H9 (cell line): ENCODE data around the gene UFSP1. TPM values are rescaled to one million over a fixed set of nuclear protein-coding genes. Genes with fewer than 3 reads are reported as not detected.
A peak's percentile ranks its signal among the peaks of the same experiment; 100 is the strongest.

ENCODE experiments used
- DNase-seq: peaks from one replicate; pipeline ENCODE4 v3.0.0-alpha.2; 2017
- H2AFZ ChIP-seq: one replicate; pipeline ENCODE4 v1.6.1; 2013; ENCODE audit warnings: mild to moderate bottlenecking, low read length, control low read depth, moderate library complexity
- H2AK5ac ChIP-seq: 2 replicates; pipeline ENCODE4 v1.6.1; 2013; ENCODE audit warnings: low read length, control low read depth, mixed read lengths; ENCODE audit not compliant: insufficient read length
- H2BK120ac ChIP-seq: one replicate; pipeline ENCODE4 v1.6.1; 2013; ENCODE audit warnings: low read depth, mild to moderate bottlenecking, low read length, control low read depth, inconsistent platforms; ENCODE audit not compliant: poor library complexity, severe bottlenecking
- H2BK12ac ChIP-seq: 2 replicates; pipeline ENCODE4 v1.6.1; 2013; ENCODE audit warnings: low read length, control low read depth, mixed read lengths, low read depth; ENCODE audit not compliant: insufficient read length
- H2BK15ac ChIP-seq: 2 replicates; pipeline ENCODE4 v1.6.1; 2013; ENCODE audit warnings: low read depth, low read length, control low read depth
- H2BK20ac ChIP-seq: one replicate; pipeline ENCODE4 v1.6.1; 2013; ENCODE audit warnings: low read depth, mild to moderate bottlenecking, low read length, control low read depth, inconsistent platforms; ENCODE audit not compliant: poor library complexity, severe bottlenecking
- H2BK5ac ChIP-seq: 2 replicates; pipeline ENCODE4 v1.6.1; 2013; ENCODE audit warnings: low read length, control low read depth, mixed read lengths; ENCODE audit not compliant: insufficient read length
- H3K14ac ChIP-seq: 2 replicates; pipeline ENCODE4 v1.6.1; 2013; ENCODE audit warnings: low read length, control low read depth; ENCODE audit not compliant: insufficient read depth
- H3K18ac ChIP-seq: 2 replicates; pipeline ENCODE4 v1.6.1; 2013; ENCODE audit warnings: low read depth, mild to moderate bottlenecking, mixed read lengths, low read length, control low read depth; ENCODE audit not compliant: insufficient read length
- H3K23ac ChIP-seq: 2 replicates; pipeline ENCODE4 v1.6.1; 2013; ENCODE audit warnings: low read length, control low read depth, mixed read lengths, low read depth; ENCODE audit not compliant: insufficient read length
- H3K23me2 ChIP-seq: 2 replicates; pipeline ENCODE4 v1.6.1; 2013; ENCODE audit warnings: low read depth, mild to moderate bottlenecking, mixed read lengths, low read length, control low read depth; ENCODE audit not compliant: insufficient read length, poor library complexity, severe bottlenecking
- H3K27ac ChIP-seq: 2 replicates; pipeline ENCODE4 v1.5.1; 2013; ENCODE audit warnings: low read length, control low read depth, mixed read lengths, low read depth; ENCODE audit not compliant: insufficient read length
- H3K27me3 ChIP-seq: 2 replicates; pipeline ENCODE4 v1.6.1; 2013; ENCODE audit warnings: low read length, control low read depth, inconsistent platforms; ENCODE audit not compliant: insufficient read depth
- H3K4ac ChIP-seq: 2 replicates; pipeline ENCODE4 v1.6.1; 2013; ENCODE audit warnings: low read depth, mild to moderate bottlenecking, control low read depth, inconsistent platforms, low read length, moderate library complexity
- H3K4me1 ChIP-seq: 2 replicates; pipeline ENCODE4 v1.6.1; 2013; ENCODE audit warnings: low read length, control low read depth, inconsistent platforms; ENCODE audit not compliant: insufficient read depth
- H3K4me2 ChIP-seq: 2 replicates; pipeline ENCODE4 v1.6.1; 2013; ENCODE audit warnings: low read length, control low read depth, mixed read lengths; ENCODE audit not compliant: insufficient read length, insufficient read depth
- H3K56ac ChIP-seq: 2 replicates; pipeline ENCODE4 v1.6.1; 2013; ENCODE audit warnings: low read depth, mild to moderate bottlenecking, mixed read lengths, low read length, control low read depth; ENCODE audit not compliant: insufficient read length
- H3K79me1 ChIP-seq: 2 replicates; pipeline ENCODE4 v1.6.1; 2013; ENCODE audit warnings: low read depth, mild to moderate bottlenecking, moderate library complexity, low read length, control low read depth, inconsistent platforms; ENCODE audit not compliant: insufficient read depth, poor library complexity, severe bottlenecking
- H3K79me2 ChIP-seq: 2 replicates; pipeline ENCODE4 v1.6.1; 2013; ENCODE audit warnings: low read length, control low read depth, inconsistent platforms; ENCODE audit not compliant: insufficient read depth
- H3K9ac ChIP-seq: 2 replicates; pipeline ENCODE4 v1.6.1; 2013; ENCODE audit warnings: low read length, control low read depth, mixed read lengths; ENCODE audit not compliant: insufficient read length; ENCODE audit errors: extremely low read depth
- H3K9me3 ChIP-seq: one replicate; pipeline ENCODE4 v1.6.1; 2013; ENCODE audit warnings: low read depth, low read length, inconsistent platforms; ENCODE audit not compliant: control insufficient read depth
- H3T11ph ChIP-seq: one replicate; pipeline ENCODE4 v1.6.1; 2013; ENCODE audit warnings: mild to moderate bottlenecking, low read length, control low read depth, inconsistent platforms
- H4K20me1 ChIP-seq: one replicate; pipeline ENCODE4 v1.6.1; 2013; ENCODE audit not compliant: control insufficient read depth, insufficient read length, insufficient read depth
- H4K5ac ChIP-seq: 2 replicates; pipeline ENCODE4 v1.6.1; 2013; ENCODE audit warnings: low read depth, mild to moderate bottlenecking, mixed read lengths, low read length, control low read depth; ENCODE audit not compliant: insufficient read length
- H4K8ac ChIP-seq: replicated peaks from 2 replicates; pipeline ENCODE4 v1.6.1; 2013; ENCODE audit warnings: low read length, control low read depth, mixed read lengths, low read depth; ENCODE audit not compliant: insufficient read length
- H4K91ac ChIP-seq: 2 replicates; pipeline ENCODE4 v1.6.1; 2013; ENCODE audit warnings: low read depth, mild to moderate bottlenecking, moderate library complexity, mixed read lengths, low read length, control low read depth; ENCODE audit not compliant: insufficient read length
- H3K27ac Mint-ChIP-seq, 3 experiments: 2 replicates in 2 of 3; 3 replicates in 1 of 3; pipeline ENCODE4 v1.8.0; 2020 to 2021; ENCODE audit warnings: mixed read lengths in 3 of 3, mild to moderate bottlenecking in 1 of 3, moderate library complexity in 1 of 3
- H3K27me3 Mint-ChIP-seq: 2 replicates; pipeline ENCODE4 v1.8.0; 2021; ENCODE audit warnings: low read depth, mild to moderate bottlenecking, moderate library complexity, mixed read lengths
- H3K36me3 Mint-ChIP-seq, 3 experiments: 2 replicates in 2 of 3; 3 replicates in 1 of 3; pipeline ENCODE4 v1.8.0; 2020 to 2021; ENCODE audit warnings: low read depth in 3 of 3, mixed read lengths in 3 of 3; ENCODE audit not compliant: insufficient read depth in 1 of 3
- H3K4me1 Mint-ChIP-seq, 2 experiments: 2 replicates each; pipeline ENCODE4 v1.8.0; 2020; ENCODE audit warnings: mixed read lengths in 2 of 2
- H3K4me3 Mint-ChIP-seq, 2 experiments: 2 replicates in 1 of 2; 3 replicates in 1 of 2; pipeline ENCODE4 v1.8.0; 2020 to 2021; ENCODE audit warnings: mild to moderate bottlenecking in 2 of 2, mixed read lengths in 2 of 2, moderate library complexity in 1 of 2
- H3K9me3 Mint-ChIP-seq, 2 experiments: 2 replicates in 1 of 2; 3 replicates in 1 of 2; pipeline ENCODE4 v1.8.0; 2020; ENCODE audit warnings: mild to moderate bottlenecking in 2 of 2, mixed read lengths in 2 of 2, moderate library complexity in 1 of 2
- CTCF ChIP-seq: fragments of 200-600 bp; sonication (generic); conservative IDR thresholded peaks from 3 replicates; pipeline ENCODE4 v1.8.0; 2021; ENCODE audit warnings: antibody characterized with exemption, mild to moderate bottlenecking
- WGBS: extraction: QIAGEN DNeasy Blood & Tissue Kit; methylation state at CpG from one replicate; pipeline ENCODE4 v1.1.7; 2013; ENCODE audit warnings: missing lambda C conversion rate, low lambda C conversion rate, mixed read lengths; ENCODE audit not compliant: insufficient read length; ENCODE audit errors: extremely low coverage; 5-methylcytosine and 5-hydroxymethylcytosine counted together
- total RNA-seq: library from RNA; stranded (reverse); gene quantifications from 2 replicates; pipeline ENCODE4 v1.2.1, GENCODE V29; 2021

The UFSP1 gene
- total RNA-seq, 1 experiment from 2014 or later = 4.3 TPM

- Histone ChIP-seq H3K79me2 (no peaks in the 10 kb centered on the region), H2BK12ac (no peak overlapping the region), H3K9me3 (no peaks in the 10 kb centered on the region), H2BK5ac (no peak overlapping the region), H3K4ac (no peak overlapping the region), H2BK20ac (no peak overlapping the region), H4K91ac (no peak overlapping the region), H3K56ac (no peak overlapping the region), H3K23me2 (peaks cover 4% of the 10 kb centered on the region), H2AK5ac (no peak overlapping the region), H3K23ac (no peak overlapping the region), H2BK120ac (no peak overlapping the region), H4K20me1 (no peaks in the 10 kb centered on the region), H2BK15ac (no peak overlapping the region), H4K5ac (no peak overlapping the region), H3K14ac (no peak overlapping the region), H3K18ac (no peak overlapping the region), H3K4me1 (peaks cover 2% of the 10 kb centered on the region; the same call in 1 of the 2 replicates), H3K4me2 (no peak overlapping the region), H3K79me1 (no peaks in the 10 kb centered on the region), H3T11ph (no peak overlapping the region), H3K27me3 (no peaks in the 10 kb centered on the region), H4K8ac (no peak overlapping the region), H3K9ac (no peak overlapping the region), H3K27ac (no peak overlapping the region), H2AFZ (no peak overlapping the region)
- peak overlapping the region in 2 of 3 experiments; percentile 95; a peak in 5 of 7 replicates for H3K27ac Mint-ChIP-seq
- H3K4me1 Mint-ChIP-seq = peaks cover 33 to 35% of the 10 kb centered on the region in 2 experiments
- H3K9me3 Mint-ChIP-seq = no peaks in the 10 kb centered on the region
- H3K36me3 Mint-ChIP-seq = no peaks in the 10 kb centered on the region
- WGBS = no CpG with 5 or more reads among the region's 8 CpGs
- DNase-seq = no peak
- H3K27me3 Mint-ChIP-seq = no peaks in the 10 kb centered on the region
- H3K4me3 Mint-ChIP-seq = peak overlapping the region in 1 of 2 experiments; percentile 10; a peak in 3 of 5 replicates
- no peak for TF ChIP-seq CTCF
Measured at GRCh38 chr7:100840470-100841100, 48.9 kb downstream of the UFSP1 start.
